GM18507 (cell line): ENCODE measurements around the gene LRRC32.

Experiments
- DNase-seq: peaks from one replicate; pipeline ENCODE4 v3.0.0; 2011; ENCODE audit warnings: low read depth; ENCODE audit not compliant: insufficient read length; ENCODE audit errors: extremely low spot score
- FAIRE-seq: peaks from 2 replicates; lab custom pipeline; 2011; peaks lifted over from hg19 to GRCh38; lab: Jason Lieb, UNC

LRRC32 gene

GRCh38 chr11:76667271-76667818 lies 3.2 kb downstream of the LRRC32 start:
- FAIRE-seq (no peak), DNase-seq (no peak)

GRCh38 chr11:76666830-76667229 lies 3.7 kb downstream of the LRRC32 start:
- FAIRE-seq (no peak), DNase-seq (no peak)

- peak; percentile 53 for FAIRE-seq
Measured at GRCh38 chr11:76666408-76666807, 4.1 kb downstream of the LRRC32 start.

DNA sequence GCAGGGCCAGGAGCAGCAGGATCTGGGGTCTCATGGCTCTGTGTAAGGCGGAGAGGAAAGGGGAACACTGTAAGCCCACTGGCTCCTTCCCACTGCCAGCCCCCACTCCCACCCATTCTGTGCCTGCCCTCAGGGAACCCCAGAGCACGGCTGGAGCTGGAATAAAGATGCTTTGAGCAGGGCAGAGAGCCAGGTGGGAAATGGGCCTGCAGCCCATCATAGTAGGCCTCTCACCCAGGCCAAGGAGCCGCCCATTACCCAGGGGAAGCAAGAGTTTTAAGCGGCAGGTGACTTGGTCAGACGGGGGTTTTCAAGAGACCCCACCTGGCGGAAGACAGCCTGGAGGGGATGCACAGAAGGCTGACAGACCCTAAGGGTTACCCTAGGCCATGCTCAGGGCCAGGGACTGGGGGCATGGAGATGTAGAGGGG lies 4.6 kb downstream of the LRRC32 start:
- FAIRE-seq (no peak), DNase-seq (no peak)

More at GRCh38 chr11:76666408-76666807, 4.1 kb downstream of the LRRC32 start:
- DNase-seq = no peak

GRCh38 chr11:76665172-76665571 lies 5.4 kb downstream of the LRRC32 start:
- DNase-seq (no peak), FAIRE-seq (no peak)

GRCh38 chr11:76664578-76665061 lies 5.9 kb downstream of the LRRC32 start:
- FAIRE-seq (no peak), DNase-seq (no peak)

DNA sequence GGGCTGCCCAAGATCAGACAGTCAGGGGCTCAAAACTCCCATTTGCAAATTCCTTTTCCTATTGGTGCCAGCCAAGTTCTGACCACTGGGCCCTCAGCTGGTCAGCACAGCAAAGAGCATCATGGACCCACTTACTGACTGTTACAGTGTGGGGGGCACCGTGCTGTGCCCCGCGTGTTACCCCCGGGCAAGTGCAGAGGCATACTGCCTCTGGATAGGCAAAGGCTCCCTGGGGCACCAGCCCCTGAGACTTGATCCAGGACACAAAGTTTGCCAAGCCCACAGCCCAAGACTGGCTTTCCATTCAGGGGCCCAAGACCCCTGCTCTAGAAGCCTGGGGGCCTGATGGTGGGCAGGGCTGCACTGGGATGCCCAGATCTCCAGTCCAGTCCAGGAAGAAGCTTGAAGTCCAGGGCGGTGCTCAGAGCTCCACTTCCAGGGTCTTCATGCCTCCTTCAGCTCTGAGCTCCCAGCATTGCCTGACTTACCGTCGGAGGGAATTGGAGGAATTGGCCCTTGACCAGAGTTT lies 6.6 kb downstream of the LRRC32 start:
- FAIRE-seq (no peak), DNase-seq (no peak)

DNA sequence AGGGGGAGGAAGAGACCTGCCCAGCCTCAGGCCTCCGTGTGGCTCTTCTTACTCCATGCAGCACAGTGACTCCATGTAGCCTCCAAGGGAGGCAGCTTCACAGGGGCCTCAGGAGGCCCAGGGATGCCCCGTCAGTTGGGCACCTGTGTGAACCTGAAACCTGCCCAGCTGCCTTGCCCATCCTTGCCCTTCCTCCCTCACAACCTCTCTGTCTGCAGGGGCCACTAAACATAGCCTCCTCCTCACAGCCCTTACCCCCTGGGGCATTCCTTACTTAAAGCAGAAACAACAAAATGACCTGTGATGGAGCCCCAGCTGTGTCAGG lies 7.1 kb downstream of the LRRC32 start:
- no peak for DNase-seq
- FAIRE-seq = no peak

DNA sequence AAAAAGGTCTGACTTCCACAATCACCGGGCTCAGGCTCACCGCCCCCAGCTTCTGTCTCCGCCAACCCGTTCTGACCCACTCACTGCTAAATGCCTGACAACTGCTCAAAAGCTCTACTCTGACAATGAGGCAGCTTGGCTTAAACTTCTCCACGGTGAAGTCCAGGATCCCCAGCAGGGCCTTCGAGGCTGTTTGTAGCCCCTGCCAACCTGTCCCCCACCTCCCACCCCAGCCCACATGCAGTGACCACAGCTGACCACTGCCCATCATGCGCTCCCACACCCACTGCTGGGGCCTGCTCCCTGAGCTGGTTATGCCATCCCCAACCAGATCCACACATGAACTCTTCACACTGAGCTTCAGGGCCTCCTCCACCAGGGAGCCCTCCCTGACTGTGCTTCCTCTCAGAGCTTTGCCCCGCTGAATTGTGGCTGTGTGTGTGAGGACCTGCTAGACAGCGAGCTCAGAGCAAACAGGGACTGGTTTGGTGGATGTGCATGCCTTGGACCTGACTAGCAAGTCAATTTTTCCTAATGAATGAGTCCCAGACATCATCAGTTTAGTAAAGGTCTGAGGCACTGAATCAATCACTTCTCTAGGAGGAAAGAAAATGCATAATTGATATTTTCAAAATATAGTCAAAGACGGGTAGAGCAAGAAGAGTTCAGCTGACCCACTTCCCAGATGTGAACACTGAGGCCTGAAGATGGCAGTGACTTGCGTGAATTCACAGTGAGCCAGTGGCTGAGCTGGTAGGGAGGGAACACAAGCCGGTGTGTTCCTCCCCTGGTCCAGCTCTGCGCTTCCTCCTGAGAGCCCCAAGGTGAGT lies 7.7 kb downstream of the LRRC32 start:
- FAIRE-seq (no peak), DNase-seq (no peak)

- DNase-seq (no peak), FAIRE-seq (no peak)
Measured at GRCh38 chr11:76661834-76662434, 8.6 kb downstream of the LRRC32 start.

DNA sequence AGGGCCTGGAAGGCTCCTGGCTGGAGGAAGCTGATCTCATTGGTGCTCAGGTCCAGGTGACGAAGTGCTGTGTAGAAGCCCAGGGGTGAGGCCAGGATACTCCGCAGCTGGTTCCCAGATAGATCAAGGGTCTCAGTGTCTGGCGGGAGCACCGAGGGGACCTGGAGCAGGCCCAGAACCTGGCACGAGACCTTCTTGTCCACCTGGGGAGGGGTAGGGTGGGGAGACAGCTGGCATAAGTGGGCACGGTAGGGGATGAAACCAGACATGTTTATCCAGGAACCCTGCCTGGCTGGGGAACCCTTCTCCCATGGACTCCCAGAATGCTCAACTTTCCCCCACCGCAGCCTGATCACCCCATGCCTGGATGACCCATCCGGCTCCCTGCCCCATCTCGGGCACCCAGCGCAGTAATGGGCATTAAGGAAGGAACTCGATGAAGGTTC lies 9.2 kb downstream of the LRRC32 start:
- FAIRE-seq (no peak), DNase-seq (no peak)

GRCh38 chr11:76660533-76661305 lies 9.8 kb downstream of the LRRC32 start:
- no peak for DNase-seq
- no peak for FAIRE-seq

DNA sequence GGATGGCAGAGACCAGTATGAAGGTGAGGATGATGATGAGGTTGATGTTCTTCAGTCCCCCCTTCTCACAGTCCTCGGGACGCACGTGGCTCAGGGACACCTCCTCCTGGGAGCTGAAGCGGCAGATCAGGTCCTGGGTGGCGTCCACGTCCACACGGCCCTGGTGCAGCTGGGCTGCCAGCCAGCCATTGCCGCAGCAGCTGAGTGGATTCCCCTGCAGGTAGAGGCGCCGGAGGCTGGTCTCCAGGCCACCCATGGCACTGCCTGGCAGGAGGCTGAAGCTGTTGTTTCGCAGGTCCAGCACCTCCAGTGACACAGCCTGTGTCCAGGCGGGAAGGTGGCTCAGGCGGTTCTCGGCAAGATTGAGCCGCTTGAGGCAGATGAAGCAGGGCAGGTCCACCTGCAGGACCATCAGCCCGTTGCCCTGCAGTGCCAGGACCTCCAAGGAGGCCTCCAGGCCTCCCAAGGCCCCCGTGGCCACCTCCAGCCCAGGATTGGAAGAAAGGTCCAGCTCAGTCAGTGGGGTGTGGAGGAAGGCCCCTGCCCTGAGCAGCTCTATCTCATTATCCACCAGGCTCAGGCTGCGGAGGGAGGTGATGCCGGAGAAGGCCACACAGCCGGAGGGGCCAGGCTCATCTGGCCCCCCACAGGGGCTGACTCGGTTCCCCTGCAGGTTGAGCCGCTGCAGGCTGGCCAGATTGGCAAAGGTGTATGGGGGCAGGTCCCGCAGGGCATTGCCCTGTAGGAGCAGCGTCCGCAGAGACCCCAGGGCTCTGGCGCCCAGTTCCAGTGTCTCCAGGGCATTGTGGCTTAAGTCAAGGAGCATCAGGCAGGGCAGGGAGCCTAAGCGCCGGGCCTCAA lies 10.6 kb downstream of the LRRC32 start:
- DNase-seq = no peak
- no peak for FAIRE-seq

- DNase-seq = no peak
- FAIRE-seq = no peak
Measured at GRCh38 chr11:76658651-76659650, 11.6 kb downstream of the LRRC32 start.

- DNase-seq (no peak), FAIRE-seq (no peak)
Measured at GRCh38 chr11:76658231-76658630, 12.3 kb downstream of the LRRC32 start.

DNA sequence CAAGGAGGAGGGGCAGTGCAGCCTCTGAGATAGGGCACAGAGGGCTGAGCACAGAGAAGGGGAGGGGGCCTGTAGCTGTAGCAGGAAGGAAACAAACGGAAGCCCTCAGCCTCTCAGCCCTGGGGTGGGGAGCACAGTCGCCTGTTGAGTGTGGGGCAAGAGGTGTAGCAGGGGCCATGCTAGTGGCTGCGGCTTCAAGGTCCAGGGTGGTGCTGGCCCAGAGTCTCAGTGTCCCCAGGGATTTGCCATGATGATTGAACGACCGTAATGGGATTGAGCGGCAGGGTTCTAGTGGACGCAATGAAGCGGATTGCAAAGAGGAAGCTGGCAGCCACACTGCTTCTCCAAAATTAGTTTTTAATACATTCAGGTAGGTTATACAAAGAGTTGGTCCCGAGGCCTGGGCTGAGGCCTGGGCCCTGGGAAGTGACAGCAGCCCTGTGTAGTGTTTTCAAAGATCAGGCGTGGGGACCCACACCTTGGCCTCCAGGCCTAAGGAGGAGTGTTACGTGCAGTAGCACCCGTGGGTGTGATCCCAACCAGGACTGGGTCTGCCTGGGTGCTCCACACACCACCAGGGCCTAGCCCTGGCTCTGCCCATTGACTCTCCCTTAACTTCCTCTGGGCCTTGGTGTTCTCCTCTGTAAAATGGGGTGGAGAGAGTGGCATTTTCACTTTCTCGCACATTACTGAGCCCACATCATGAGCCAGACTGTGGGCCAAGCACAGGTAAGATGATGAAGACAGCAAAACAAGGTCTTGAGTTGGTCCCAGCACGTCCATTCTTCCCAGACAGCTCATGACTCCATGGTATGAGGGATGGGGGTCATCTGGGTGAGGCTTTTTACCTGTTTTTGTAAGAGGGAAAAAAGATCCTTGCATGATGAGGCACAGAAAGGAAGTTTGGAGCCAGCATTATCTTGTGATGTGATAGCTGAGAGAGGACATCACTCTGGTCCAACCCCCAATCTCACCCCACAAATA lies 13.1 kb downstream of the LRRC32 start:
- FAIRE-seq (no peak), DNase-seq (no peak)
